DMS114 treated with DMSO at 0.1 percent for 48 hours (cell line): Measurements from ENCODE around the gene NLGN2.
"Not testable (repeated sequence)": the region's sequence is repeated elsewhere in the genome, so short reads cannot be mapped to it uniquely, and the experiment has no call there.

ENCODE experiments used
- DNase-seq: peaks from one replicate; lab custom pipeline; 2025; ENCODE audit not compliant: unreplicated experiment; lab: John Stamatoyannopoulos, UW

Gene NLGN2

DNA sequence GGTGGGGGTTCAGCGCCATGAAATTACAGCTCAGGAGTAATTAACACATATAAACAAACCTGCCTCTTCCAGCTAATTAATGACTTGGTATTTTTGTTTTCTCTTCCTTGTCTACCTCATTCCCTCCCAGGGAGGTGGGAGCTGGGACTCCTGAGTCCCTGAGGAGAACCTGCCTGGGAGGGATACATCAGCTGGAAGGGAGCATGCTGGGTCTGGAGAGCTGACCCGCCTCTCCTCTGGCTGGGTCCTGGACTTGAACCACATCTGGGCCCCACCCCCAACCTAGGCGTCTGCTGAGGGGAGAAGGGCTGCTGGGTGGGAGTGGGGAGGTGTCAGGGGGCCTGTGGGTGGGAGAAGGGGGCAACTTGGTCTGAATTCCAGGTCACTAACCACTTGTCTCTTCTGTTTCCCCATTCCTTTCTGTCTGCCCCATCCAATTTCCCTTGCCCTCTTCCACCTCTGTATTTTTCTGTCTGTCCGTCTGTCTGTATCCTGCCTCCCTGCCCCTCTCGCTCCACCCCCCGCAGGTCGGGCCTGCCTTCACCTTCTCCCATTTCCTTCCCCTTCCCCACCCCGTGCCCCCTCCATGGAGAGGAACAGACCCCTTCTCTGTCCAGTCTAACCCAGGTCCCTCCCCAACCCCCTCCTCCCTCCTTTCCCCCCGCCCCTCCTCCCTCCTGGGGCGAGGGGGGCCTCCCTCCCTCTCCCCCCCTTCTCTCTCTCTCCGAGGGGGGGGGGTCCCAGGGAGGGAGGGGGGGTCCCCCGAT is at the start of gene NLGN2:
Gene NLGN2, plus strand, starts transcription at position 361 of the 767 bp plus-strand sequence. CDS start 411 bp downstream, outside the sequence.
- no peak for DNase-seq

DNA sequence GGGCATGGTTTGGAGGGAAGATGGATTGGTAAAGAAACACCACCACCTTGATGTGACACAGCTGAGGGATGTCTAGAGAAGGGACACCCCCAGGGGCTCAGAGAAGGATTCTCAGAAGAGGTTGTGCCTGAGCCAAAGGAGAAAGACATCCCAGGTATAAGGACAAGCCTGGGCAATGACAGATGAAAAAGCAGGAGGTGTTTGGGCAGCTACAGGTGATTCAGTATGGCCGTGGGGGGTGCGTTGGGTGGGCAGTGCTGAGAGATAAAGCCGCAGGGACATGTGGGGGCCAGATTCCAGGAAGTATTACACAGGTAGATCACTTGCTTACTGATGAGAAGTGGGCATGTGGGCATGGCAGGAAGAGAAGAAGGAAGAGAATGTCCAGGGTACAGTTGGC is 45.7 kb upstream of the NLGN2 start:
- no peak for DNase-seq

- no peak for DNase-seq
These were observed 44.3 kb upstream of the NLGN2 start for GRCh38 chr17:7363311-7363710.

DNA sequence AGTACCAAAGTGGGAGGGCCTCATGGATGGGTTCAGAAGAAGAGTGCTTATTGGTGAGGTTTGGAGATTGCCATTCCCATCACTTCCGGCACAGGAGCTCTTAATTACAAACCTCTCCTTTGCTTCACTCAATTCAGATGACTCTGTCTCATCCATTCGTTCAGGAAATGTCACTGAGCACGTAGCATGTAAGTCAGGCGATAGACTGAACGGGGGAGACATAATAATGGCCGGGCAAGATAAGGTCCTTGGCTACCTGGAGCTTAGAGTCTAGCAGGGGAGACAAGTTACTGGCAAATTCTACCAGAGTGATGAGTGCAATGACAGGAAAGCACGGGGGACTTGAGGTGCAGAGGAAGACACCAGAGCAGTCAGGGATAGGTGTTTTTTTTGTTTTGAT is 41.7 kb upstream of the NLGN2 start:
- DNase-seq, result not testable (repeated sequence)

- no peak for DNase-seq
These were observed 40.6 kb upstream of the NLGN2 start for GRCh38 chr17:7367083-7367482.

DNA sequence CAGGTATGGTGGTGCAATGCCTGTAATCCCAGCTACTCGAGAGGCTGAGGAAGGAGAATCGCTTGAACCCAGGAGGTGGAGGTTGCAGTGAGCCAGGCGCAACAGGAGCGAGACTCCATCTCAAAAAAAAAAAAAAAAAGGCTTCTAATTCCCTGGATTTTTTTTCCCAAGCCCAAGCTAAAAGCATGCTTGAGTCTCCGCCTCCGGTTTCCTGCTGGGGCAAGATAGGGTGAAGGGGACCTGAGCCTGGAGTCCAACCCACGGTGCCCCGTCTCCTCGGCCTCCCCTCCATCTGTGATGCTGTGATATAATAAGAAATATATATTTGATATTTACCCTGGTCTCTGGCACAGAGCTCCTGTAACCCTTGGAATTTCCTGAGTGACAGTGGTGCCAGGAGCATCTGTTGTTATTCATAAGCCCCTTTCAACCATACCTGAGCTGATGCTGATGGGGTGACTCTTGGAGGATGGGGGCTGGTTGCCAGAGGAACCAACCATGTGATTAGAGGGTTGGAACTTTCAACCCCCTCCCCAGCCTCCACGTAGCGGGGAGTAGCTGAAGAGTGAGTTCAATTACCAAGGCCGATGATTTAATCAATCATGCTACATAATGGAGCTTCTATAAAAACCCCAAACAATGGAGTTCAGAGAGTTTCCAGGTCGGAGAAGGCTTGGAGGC is 39.6 kb upstream of the NLGN2 start:
- no peak for DNase-seq

GRCh38 chr17:7368599-7368994 is 39.0 kb upstream of the NLGN2 start:
- DNase-seq, result not testable (repeated sequence)

DNA sequence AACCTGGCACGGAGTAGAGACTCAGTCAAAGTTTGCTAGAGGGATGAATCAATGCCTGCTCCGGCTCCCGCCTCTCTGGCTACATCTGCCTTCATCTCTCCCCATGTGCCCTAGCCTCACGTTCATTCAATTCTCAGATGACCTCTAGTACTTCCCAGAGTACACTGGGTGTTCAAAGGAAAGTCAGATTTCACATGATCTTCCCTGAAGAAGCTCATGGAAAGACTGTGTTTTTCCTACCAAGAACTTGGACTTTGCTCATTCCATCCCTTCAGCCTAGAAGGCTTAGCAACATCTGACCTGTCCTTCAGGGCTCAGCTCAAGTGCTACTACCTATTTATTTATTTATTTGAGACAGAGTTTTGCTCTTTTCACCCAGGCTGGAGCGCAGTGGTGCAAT is 37.8 kb upstream of the NLGN2 start:
- no peak for DNase-seq

GRCh38 chr17:7370853-7371252 is 36.8 kb upstream of the NLGN2 start:
- DNase-seq, result no peak

GRCh38 chr17:7374353-7374752 is 33.3 kb upstream of the NLGN2 start:
- no peak for DNase-seq

DNA sequence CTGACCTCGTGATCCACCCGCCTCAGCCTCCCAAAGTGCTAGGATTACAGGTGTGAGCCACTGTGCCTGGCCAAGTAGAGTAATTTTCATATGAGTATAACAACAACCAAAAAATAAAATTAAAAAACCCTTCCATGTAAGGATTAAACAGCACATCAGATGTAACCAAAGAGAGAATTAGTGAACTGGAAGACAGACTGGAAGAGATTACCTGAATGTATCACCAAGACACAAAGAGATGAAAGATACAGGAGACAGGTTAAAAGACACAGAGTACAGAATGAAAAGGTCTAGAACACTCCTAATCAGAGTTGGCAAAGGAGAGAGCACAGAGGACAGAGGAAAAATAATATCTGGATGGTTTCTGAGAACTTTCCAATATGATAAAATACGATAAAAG is 28.5 kb upstream of the NLGN2 start:
- no peak for DNase-seq

- DNase-seq, result no peak
These were observed 27.3 kb upstream of the NLGN2 start for GRCh38 chr17:7380321-7380720.

DNA sequence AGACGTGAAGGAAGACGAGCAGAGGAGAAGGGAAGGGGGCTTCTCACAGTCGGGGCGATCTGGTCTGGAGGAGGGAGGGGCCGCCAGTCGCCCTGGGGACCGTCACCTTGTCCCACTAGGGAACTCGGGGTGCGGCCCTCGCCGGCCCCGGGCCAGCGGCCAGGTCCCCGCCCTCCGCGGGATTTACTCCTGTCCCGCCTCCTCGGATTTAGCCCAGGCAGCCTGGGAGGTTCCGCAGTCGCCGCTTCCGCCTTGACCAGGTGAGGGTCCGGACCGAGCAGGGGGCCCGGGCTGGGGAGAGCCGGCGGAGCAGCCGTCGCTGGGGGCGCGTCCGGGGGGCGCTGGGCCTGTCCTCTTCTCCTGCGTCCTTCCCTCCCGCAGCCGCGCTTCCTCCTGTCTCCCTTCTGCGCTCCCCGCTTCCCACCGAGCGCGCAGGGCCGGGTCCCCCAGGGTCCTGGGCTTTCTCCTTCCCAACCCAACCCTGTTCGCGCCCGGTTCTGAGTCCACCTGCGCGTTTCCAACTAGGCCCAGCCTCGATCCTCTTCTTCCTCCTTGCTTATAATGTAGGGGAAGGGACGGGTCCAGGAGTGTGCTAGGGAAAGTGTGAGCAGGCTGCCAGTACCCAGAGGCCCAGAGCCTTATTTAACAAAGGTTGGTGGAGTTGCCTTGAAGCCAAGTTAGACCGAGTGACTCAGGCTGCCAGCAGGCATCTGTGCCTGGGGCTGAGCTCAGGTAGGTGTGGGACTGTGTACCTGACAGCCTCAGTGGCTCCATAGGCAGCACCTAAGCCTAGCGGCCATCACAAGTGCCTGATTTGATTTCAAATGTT is 26.6 kb upstream of the NLGN2 start, which contains the start of gene TNK1:
Gene TNK1, plus strand, starts transcription at position 235 of the 829 bp plus-strand sequence. CDS start 1,838 bp downstream, outside the sequence.
- DNase-seq, result no peak

GRCh38 chr17:7382901-7383300 is 24.7 kb upstream of the NLGN2 start:
- no peak for DNase-seq

DNA sequence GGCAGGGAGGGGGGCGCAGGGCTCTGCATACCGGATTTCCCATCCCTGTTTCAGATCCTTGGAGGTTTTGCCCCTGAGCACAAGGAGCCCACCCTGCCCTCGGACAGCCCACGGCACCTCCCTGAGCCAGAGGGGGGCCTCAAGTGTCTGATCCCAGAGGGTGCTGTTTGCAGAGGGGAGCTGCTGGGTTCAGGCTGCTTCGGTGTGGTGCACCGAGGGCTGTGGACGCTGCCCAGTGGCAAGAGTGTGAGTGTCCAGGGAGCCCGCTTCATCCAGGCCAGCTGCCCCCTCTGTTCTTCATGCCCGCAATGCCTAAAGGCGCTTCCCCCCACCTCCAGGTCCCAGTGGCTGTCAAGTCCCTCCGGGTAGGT is 24.3 kb upstream of the NLGN2 start:
- DNase-seq, result no peak

GRCh38 chr17:7383742-7384488 is 23.7 kb upstream of the NLGN2 start:
- no peak for DNase-seq

DNA sequence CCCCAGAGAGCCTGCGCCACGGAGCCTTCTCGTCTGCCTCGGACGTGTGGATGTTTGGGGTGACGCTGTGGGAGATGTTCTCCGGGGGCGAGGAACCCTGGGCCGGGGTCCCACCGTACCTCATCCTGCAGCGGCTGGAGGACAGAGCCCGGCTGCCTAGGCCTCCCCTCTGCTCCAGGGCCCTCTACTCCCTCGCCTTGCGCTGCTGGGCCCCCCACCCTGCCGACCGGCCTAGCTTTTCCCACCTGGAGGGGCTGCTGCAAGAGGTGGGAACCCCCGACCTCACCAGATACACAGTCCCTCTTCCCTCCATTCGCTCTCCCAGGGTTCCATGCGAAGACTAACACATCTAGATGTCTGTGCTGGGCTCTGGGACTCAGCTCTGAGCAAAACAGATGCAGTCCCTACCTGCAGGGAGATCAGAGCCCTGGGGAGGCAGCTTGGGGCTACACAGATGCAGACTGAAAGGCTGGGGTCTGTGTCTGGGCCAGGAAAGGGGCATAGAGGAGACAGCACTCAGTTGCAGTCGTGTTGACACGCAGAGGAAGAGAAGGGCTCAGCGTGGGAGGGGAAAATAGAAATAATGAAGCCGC is 23.1 kb upstream of the NLGN2 start:
- DNase-seq, result no peak

- no peak for DNase-seq
These were observed 18.8 kb upstream of the NLGN2 start for GRCh38 chr17:7388856-7389255.

GRCh38 chr17:7389924-7390910 is 17.4 kb upstream of the NLGN2 start:
- DNase-seq, result no peak
